C4-2B (cell line): ENCODE results near the gene SUCO.
"Not testable (repeated sequence)": the region's sequence is repeated elsewhere in the genome, so short reads cannot be mapped to it uniquely, and the experiment has no call there.

Experiments
- H3K27ac ChIP-seq: fragments of 450-650 bp; 2 replicates; pipeline ENCODE4 v1.5.1; 2017
- ZFX ChIP-seq: fragments of 450-650 bp; IDR thresholded peaks from 2 replicates; pipeline ENCODE4 v1.6.1; 2017
- TF ChIP-seq, protein P1 (sequence below): fragments of 450-650 bp; conservative IDR thresholded peaks from 2 replicates; pipeline ENCODE4 v1.5.1; 2017; ENCODE audit warnings: mild to moderate bottlenecking

SUCO gene

DNA sequence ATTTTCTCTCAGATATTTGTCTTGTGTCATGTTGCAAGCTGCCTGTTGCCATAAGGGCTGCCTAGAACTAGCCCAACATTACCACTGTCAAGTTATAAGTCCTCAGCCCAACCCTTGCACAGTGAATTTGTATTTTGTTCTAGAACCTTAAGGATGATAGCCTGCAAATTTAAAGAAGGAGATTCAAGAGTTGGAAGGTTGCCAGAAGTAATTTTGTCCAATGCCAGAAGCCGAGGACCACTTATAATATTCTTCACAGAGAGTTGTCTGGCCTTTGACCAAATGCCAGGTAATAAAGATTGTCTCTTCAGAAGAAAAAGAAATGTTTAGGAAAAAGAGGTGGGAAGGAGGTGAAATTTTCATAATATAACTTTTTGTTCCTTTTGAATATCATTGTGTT is 40.5 kb upstream of the SUCO start:
- no peak overlapping the region for H3K27ac ChIP-seq
- TF ChIP-seq ZFX, result no peak
- TF ChIP-seq, protein P1, sequence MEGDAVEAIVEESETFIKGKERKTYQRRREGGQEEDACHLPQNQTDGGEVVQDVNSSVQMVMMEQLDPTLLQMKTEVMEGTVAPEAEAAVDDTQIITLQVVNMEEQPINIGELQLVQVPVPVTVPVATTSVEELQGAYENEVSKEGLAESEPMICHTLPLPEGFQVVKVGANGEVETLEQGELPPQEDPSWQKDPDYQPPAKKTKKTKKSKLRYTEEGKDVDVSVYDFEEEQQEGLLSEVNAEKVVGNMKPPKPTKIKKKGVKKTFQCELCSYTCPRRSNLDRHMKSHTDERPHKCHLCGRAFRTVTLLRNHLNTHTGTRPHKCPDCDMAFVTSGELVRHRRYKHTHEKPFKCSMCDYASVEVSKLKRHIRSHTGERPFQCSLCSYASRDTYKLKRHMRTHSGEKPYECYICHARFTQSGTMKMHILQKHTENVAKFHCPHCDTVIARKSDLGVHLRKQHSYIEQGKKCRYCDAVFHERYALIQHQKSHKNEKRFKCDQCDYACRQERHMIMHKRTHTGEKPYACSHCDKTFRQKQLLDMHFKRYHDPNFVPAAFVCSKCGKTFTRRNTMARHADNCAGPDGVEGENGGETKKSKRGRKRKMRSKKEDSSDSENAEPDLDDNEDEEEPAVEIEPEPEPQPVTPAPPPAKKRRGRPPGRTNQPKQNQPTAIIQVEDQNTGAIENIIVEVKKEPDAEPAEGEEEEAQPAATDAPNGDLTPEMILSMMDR, result no peak

DNA sequence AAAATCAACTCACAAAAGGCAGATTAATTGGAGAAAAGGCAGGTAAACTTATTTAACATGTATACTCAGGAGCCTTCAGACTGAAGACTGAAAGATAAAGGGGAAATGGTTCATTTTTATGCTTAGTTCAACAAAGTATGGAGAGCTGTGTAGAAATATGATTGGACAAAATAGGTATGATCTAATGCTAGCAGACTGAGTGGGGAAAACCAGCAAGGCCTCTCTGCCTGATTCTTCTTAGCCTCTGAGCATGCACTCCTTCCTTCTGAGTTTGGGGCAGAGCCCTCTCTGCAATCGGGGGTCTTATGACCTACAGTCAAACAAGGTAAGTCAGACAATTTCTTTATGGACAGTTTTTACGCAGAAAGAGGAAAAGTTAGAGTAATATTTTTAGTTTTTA is 38.8 kb upstream of the SUCO start:
- TF ChIP-seq, protein P1, result no peak
- no peak for TF ChIP-seq ZFX
- H3K27ac ChIP-seq, result no peak overlapping the region

DNA sequence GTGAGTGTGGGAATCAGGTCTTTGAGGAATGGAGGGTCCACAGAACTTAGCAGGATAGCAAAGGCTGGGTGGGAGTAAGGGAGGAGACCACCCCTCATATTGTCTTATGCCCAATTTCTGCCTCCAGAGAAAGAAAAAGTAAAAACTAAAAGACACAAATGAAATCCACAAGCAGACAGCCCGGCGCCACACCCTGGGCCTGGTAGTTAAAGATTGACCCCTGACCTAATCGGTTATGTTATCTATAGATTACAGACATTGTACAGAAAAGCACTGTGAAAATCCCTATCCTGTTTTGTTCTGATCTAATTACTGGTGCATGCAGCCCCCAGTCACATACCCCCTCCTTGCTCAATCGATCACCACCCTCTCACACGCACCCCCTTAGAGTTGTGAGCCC is 36.8 kb upstream of the SUCO start:
- H3K27ac ChIP-seq, result not testable (repeated sequence)

DNA sequence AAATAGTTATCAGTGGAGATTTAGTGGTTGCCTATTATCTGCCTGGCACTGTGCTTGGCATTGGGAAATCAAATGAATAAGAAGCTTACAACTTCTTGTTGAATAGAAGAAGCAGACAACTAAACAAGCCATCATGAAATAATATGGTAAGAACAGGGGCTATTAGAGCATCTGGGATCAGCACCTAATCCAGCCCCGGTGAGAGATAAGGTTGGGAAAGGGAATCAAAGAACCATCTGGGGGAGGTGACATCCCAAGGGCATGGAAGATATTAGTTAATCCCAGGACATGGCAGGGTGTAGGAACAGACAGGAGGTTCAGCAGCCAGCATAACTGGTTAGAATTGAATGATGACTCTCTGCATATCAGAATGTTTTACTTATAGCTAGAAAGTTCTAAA is 36.3 kb upstream of the SUCO start:
- H3K27ac ChIP-seq, result no peak overlapping the region
- TF ChIP-seq ZFX, result no peak
- TF ChIP-seq, protein P1, result no peak

DNA sequence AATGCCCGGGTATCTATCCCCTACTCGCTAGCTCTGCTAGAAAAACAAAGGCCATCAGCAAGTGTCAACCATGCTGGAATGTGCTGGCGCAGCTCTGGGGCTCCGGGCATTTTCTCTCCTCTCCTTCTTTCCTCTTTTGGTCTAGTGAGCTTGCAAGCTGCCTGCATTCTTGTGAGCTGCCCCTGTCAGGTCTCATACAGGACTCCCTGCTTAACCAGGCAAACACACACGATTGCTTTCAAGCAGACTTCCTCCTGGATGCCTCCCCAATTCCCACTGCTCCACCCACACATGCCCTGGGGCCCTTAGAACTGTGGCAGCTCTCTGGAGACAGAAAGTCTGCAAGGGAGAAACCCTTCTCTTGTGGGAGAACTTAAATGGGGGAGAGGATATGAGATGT is 35.7 kb upstream of the SUCO start:
- H3K27ac ChIP-seq, result peak overlapping the region; percentile 18; the same call in 1 of the 2 replicates
- TF ChIP-seq, protein P1, result no peak
- TF ChIP-seq ZFX, result no peak

DNA sequence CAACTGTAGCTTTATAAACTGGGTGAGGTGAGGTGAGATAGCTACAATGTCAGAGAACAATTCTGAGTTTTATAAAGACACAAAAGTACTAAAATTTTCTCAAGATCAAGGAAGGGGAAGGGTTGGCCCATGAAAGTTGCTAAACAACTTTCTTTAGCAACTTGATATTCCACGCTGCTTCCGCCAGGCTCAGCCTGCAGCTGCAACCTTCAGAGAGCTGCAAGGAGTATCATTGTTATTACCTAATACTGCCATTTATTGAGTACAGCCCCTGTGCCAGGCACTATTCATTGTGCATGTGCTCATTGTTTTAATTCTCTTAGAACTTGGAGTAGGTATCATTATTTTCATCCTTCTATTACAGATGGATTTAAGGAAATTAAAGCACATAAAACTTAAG is 34.1 kb upstream of the SUCO start:
- H3K27ac ChIP-seq, result peak overlapping the region; percentile 20
- TF ChIP-seq ZFX, result no peak
- TF ChIP-seq, protein P1, result no peak

DNA sequence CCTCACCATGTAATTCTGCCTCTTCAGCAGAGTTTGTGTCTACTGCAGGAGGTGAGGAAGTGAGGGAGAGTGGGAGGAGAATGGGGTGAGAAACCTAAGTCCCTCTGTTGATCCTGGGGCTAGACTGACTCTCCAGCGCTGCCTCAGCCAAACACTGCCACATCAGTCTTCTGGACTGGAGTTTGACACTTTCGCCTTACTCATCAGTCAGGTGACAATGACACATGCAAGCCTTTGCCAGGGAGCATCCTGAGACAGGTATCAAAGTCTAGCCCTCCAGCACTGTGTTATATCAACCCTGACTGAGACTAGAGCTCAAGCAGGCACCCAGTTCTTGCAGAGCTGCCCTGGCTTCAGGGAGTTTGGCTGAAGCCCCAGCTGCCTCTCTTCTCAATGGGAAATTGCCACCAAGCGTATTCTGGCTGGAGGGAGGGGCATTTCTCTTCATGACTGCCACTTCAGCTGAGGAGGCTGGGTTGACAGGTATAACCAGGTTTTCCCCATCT is 33.3 kb upstream of the SUCO start:
- TF ChIP-seq, protein P1, result no peak
- no peak for TF ChIP-seq ZFX
- peak overlapping the region; percentile 20 for H3K27ac ChIP-seq

DNA sequence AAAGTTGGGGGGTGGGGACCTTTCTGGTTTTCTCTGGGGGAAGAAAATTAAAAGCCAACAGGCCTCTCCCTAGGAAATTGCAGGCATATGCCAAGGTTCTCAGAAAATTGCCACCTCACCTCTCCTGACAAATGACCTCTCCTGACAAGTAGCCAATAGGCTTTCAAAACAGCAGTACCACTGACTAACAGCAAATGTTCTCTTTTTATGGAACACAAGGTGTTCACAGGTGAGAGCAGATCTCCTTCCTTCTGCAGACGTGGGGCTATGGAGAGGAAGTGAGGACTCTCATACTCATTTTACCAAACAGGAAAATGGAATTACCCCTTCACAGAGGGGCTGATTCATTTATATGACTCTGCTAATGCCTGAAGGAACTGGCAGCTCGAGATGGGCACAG is 32.7 kb upstream of the SUCO start:
- peak overlapping the region; percentile 20 for H3K27ac ChIP-seq
- TF ChIP-seq, protein P1, result no peak
- no peak for TF ChIP-seq ZFX
